Stimulated activated CD4-positive, alpha-beta T cell treated with anti-CD3 and anti-CD28 coated beads, Interleukin-12 subunit alpha, Interleukin-12 subunit beta, amount 100 ng/mL, for 4 hours (primary cell): ENCODE measurements around the gene MCF2L2.
"Not testable (repeated sequence)": the region's sequence is repeated elsewhere in the genome, so short reads cannot be mapped to it uniquely, and the experiment has no call there.

ENCODE experiments used
- DNase-seq: peaks from one replicate; pipeline ENCODE4 v3.0.0-alpha.2; 2020

Gene MCF2L2

GRCh38 chr3:183261151-183261724, 167.2 kb downstream of the MCF2L2 start:
- no peak for DNase-seq

- DNase-seq, result no peak
These were observed 168.1 kb downstream of the MCF2L2 start for GRCh38 chr3:183260167-183260904.

GRCh38 chr3:183259621-183260020, 168.8 kb downstream of the MCF2L2 start:
- no peak for DNase-seq

GRCh38 chr3:183259087-183259486, 169.3 kb downstream of the MCF2L2 start:
- no peak for DNase-seq

- no peak for DNase-seq
These were observed 173.1 kb downstream of the MCF2L2 start for GRCh38 chr3:183255348-183255730.

GRCh38 chr3:183254487-183255347, 173.7 kb downstream of the MCF2L2 start:
- DNase-seq, result no peak

GRCh38 chr3:183253528-183254486, 174.6 kb downstream of the MCF2L2 start:
- peak; percentile 29 for DNase-seq

GRCh38 chr3:183252973-183253527, 175.4 kb downstream of the MCF2L2 start, which contains the start of gene B3GNT5:
Gene B3GNT5, plus strand, starts transcription at chr3:183253253. Its CDS starts 16,546 bp downstream, at chr3:183269799.
- peak; percentile 50 for DNase-seq

GRCh38 chr3:183252118-183252782, 176.2 kb downstream of the MCF2L2 start:
- no peak for DNase-seq

GRCh38 chr3:183249006-183249718, 179.3 kb downstream of the MCF2L2 start:
- no peak for DNase-seq

DNA sequence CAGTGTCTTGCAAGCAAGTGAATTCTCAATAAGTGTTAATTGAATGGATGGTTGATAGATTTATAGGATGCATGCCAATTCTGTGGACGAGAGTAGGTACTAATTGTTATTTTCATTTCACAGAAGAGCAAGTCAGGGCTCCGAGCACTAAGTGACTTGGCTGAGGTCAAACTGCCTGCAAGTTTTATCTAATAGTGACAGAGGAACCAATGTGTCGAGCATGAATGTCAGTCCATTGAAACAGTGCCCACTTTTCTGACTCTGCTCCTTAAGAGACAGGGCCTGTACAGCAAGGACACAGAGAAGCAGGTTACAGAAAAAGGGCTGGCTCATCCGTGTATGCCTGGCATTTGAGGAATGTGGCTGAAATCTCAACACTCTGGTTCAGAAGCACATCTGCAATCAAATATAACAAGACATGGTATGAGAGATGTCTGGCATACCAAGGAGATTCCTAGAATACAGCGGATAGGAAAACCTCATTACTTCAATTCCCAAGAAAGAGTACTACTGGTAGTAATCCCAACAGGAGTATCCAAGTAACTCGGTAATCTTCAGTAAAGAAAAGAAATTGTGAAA, 181.3 kb downstream of the MCF2L2 start:
- no peak for DNase-seq

DNA sequence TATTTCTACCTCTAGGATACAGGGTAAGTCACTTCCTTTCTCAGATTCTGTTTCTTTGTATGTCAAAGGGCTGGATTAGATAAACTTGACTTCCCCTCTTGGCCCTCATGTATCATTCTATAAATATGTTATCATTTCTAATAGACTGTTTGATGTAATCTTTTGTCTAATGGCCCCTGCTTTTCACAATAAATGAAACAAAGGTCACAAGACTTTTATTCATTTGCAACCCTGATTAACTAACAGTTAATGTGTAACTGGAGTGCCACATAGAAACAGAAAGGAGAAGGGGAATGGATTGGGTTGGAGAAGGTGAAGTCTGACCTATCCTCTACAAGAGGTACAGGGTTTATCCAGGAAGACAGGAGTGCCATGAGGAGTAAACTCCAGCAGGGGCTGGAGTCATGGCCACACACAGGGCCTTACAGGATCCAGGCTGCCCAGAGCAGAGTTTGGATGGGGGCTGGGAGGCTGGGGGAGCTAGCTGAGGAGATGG, 183.4 kb downstream of the MCF2L2 start:
- no peak for DNase-seq

- DNase-seq, result no peak
These were observed 184.2 kb downstream of the MCF2L2 start for GRCh38 chr3:183244219-183244618.

- DNase-seq, result no peak
These were observed 186.0 kb downstream of the MCF2L2 start for GRCh38 chr3:183242431-183242830.

GRCh38 chr3:183239046-183239445, 189.4 kb downstream of the MCF2L2 start:
- no peak for DNase-seq

- no peak for DNase-seq
These were observed 194.5 kb downstream of the MCF2L2 start for GRCh38 chr3:183233966-183234365.

- no peak for DNase-seq
These were observed 197.6 kb downstream of the MCF2L2 start for GRCh38 chr3:183230826-183231225.

DNA sequence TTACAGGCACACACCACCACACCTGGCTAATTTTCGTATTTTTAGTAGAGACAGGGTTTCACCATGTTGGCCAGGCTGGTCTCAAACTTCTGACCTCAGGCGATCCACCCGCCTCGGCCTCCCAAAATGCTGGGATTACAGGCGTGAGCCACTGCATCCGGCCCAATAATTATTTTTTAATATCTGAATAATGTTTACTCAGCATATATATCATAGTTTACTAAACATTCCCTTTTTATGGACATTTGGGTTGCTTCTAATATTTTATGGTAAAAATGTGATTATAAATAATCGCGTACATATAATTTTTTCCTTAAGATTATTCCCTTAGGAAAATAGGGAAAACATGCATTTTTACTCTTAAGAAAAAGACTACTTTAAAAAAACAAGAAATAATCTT, 198.2 kb downstream of the MCF2L2 start:
- DNase-seq, result not testable (repeated sequence)

DNA sequence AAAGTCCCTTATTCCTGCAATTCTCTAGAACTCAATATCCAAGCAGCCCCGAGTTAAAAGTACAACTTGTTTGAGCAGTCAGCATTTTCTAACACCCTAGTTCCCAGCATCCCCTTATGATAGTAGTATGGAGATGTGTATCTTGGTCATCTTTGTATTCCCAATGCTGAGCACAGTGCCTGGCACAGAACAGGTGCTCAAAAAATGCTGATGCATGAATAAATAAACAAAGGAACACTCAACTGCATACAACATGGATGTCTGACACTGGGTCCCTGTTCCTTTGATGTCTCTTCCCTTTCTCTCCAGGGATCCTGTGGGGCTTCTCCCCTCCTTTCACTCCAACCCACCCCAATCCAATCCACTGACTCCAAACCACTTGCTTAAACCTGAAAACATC, 199.2 kb downstream of the MCF2L2 start:
- no peak for DNase-seq

DNA sequence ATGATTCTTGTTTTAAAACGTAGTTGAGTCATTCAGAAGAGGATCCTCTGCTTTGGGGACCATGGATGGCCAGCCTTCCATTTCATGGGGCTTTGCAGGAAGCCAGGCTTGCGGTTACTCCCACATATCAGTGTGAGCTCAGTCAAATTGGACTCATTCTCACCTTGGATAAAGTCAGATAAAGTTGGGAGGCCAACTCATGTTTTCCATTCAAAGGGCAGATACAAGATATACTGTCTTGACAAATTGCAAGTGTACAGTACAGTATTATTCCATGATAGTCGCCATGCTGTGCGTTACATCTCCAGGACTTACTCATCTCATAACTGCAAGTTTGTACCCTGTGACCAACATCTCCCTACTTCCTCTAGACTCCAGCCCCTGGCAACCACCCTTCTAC, 200.8 kb downstream of the MCF2L2 start:
- no peak for DNase-seq
